Esophagus muscularis mucosa (tissue), 4 donors: ENCODE measurements around the gene PPP1R12C. TPM values are rescaled to one million over a fixed set of nuclear protein-coding genes. Genes with fewer than 3 reads are reported as not detected.

Experiments
- DNase-seq: peaks from one replicate; pipeline ENCODE4 v3.0.0-alpha.2; 2017; ENCODE audit errors: extremely low spot score
- H3K27ac ChIP-seq, 4 donors: fragments of 200-600 bp; sonication (generic); replicated peaks in 1 of 4; 1 replicate in 3 of 4; 2 replicates in 1 of 4; pipeline ENCODE4 v1.5.1; 2016 to 2019; ENCODE audit warnings: mild to moderate bottlenecking in 1 of 4
- H3K27me3 ChIP-seq, 4 donors: fragments of 200-600 bp; sonication (generic); one replicate each; pipeline versions ENCODE4 v1.5.1 to v1.6.0; 2016 to 2019
- H3K36me3 ChIP-seq, 4 donors: fragments of 200-600 bp; sonication (generic); one replicate each; pipeline ENCODE4 v1.5.1; 2016 to 2019
- H3K4me1 ChIP-seq, 4 donors: fragments of 200-600 bp; sonication (generic); one replicate each; pipeline ENCODE4 v1.5.1; 2016 to 2019
- H3K4me3 ChIP-seq, 4 donors: fragments of 200-600 bp; sonication (generic); 1 replicate in 2 of 4; 2 replicates in 2 of 4; pipeline ENCODE4 v1.5.1; 2016 to 2019; ENCODE audit warnings: mild to moderate bottlenecking in 4 of 4, moderate library complexity in 1 of 4
- H3K9me3 ChIP-seq, 4 donors: fragments of 200-600 bp; sonication (generic); 1 replicate in 3 of 4; 2 replicates in 1 of 4; pipeline ENCODE4 v1.5.1; 2016 to 2019
- CTCF ChIP-seq, 3 experiments: fragments of 200-600 bp in 2 of 3; fragments of 450-650 bp in 1 of 3; sonication (generic) in 2 of 3; IDR thresholded peaks; one replicate each; pipeline ENCODE4 v1.5.1; 2017 to 2019; ENCODE audit warnings: antibody characterized with exemption in 3 of 3, mild to moderate bottlenecking in 2 of 3, moderate library complexity in 1 of 3
- EP300 ChIP-seq: sonication (generic); formaldehyde crosslinking; IDR thresholded peaks from one replicate; pipeline ENCODE4 v1.6.1; 2017; ENCODE audit warnings: antibody characterized with exemption
- POLR2A ChIP-seq: fragments of 450-650 bp; IDR thresholded peaks from one replicate; pipeline ENCODE4 v1.6.1; 2017; ENCODE audit warnings: antibody characterized with exemption, moderate library complexity, mild to moderate bottlenecking, low read depth
- POLR2AphosphoS5 ChIP-seq, 2 donors: sonication (generic); formaldehyde crosslinking; IDR thresholded peaks; one replicate each; pipeline ENCODE4 v1.6.1; 2017; ENCODE audit warnings: antibody characterized with exemption in 2 of 2
- WGBS: methylation state at CpG from one replicate; pipeline ENCODE4 v1.1.5; 2018; 5-methylcytosine and 5-hydroxymethylcytosine counted together
- intact Hi-C: fragments of 100-400 bp; cut with DNase I; formaldehyde crosslinking; loops from one replicate; pipeline ENCODE4 v1.15.1; 2023
- total RNA-seq, 4 donors: library from RNA; depleted of rRNA; stranded (reverse); fragments of >200 nt; gene quantifications; one replicate each; pipeline versions ENCODE4 v1.1.0 to v1.2.1, GENCODE V29; 2016

The PPP1R12C gene
- total RNA-seq, 4 donors from 2014 or later = 257 to 451 (median 351) TPM

GRCh38 chr19:55081770-55082019 lies 35.7 kb downstream of the PPP1R12C start:
- intact Hi-C loops = no loop called here
- peak overlapping the region; percentile 39 to 57 (median 46) for H3K4me3 ChIP-seq
- peaks cover 18 to 95% (median 60%) of the 10 kb centered on the region in 4 donors for H3K27me3 ChIP-seq
- TF ChIP-seq EP300 = no peak
- TF ChIP-seq CTCF (IDR thresholded peaks at IDR 0.05) = no peak
- no peak for TF ChIP-seq POLR2A
- TF ChIP-seq POLR2AphosphoS5 (IDR thresholded peaks at IDR 0.05) = no peak
- no peaks in the 10 kb centered on the region for H3K9me3 ChIP-seq
- peaks cover 29 to 45% (median 38%) of the 10 kb centered on the region in 4 donors for H3K4me1 ChIP-seq
- H3K27ac ChIP-seq = no peak overlapping the region
- no peaks in the 10 kb centered on the region for H3K36me3 ChIP-seq
- no peak for DNase-seq
- 3% methylated on average over 19 of the region's 22 CpGs for WGBS

GRCh38 chr19:55080968-55081769 lies 36.3 kb downstream of the PPP1R12C start:
- TF ChIP-seq POLR2A = no peak
- TF ChIP-seq EP300 = no peak
- TF ChIP-seq CTCF (IDR thresholded peaks at IDR 0.05) = no peak
- TF ChIP-seq POLR2AphosphoS5 (IDR thresholded peaks at IDR 0.05) = no peak
- peaks cover 18 to 95% (median 59%) of the 10 kb centered on the region in 4 donors for H3K27me3 ChIP-seq
- H3K4me1 ChIP-seq = peaks cover 24 to 40% (median 33%) of the 10 kb centered on the region in 4 donors
- DNase-seq = no peak
- intact Hi-C loops = no loop called here
- WGBS = 3% methylated on average over 26 of the region's 60 CpGs
- H3K36me3 ChIP-seq = no peaks in the 10 kb centered on the region
- H3K27ac ChIP-seq = no peak overlapping the region
- no peaks in the 10 kb centered on the region for H3K9me3 ChIP-seq
- H3K4me3 ChIP-seq = peak overlapping the region; percentile 39 to 57 (median 46)

GRCh38 chr19:55080121-55080967 lies 37.1 kb downstream of the PPP1R12C start:
- Histone ChIP-seq H3K27ac (no peak overlapping the region), H3K36me3 (no peaks in the 10 kb centered on the region), H3K27me3 (peaks cover 18 to 94% (median 56%) of the 10 kb centered on the region in 4 donors), H3K4me3 (peak overlapping the region; percentile 39 to 57 (median 46)), H3K4me1 (peaks cover 23 to 37% (median 30%) of the 10 kb centered on the region in 4 donors), H3K9me3 (no peaks in the 10 kb centered on the region)
- intact Hi-C loops = no loop called here
- no peak for DNase-seq
- WGBS = 2% methylated on average over 29 of the region's 55 CpGs
- no peak for TF ChIP-seq EP300
- no peak for TF ChIP-seq CTCF (IDR thresholded peaks at IDR 0.05)
- TF ChIP-seq POLR2AphosphoS5 (IDR thresholded peaks at IDR 0.05) = no peak
- TF ChIP-seq POLR2A = no peak

GRCh38 chr19:55079400-55080038 lies 37.9 kb downstream of the PPP1R12C start:
- H3K27ac ChIP-seq = no peak overlapping the region
- TF ChIP-seq EP300 = no peak
- no peak for TF ChIP-seq POLR2AphosphoS5 (IDR thresholded peaks at IDR 0.05)
- no peak for TF ChIP-seq POLR2A
- TF ChIP-seq CTCF (IDR thresholded peaks at IDR 0.05) = no peak
- no peak overlapping the region for H3K4me3 ChIP-seq
- no peaks in the 10 kb centered on the region for H3K9me3 ChIP-seq
- WGBS = 65% methylated on average over 19 of the region's 19 CpGs
- no peaks in the 10 kb centered on the region for H3K36me3 ChIP-seq
- peaks cover 23 to 37% (median 30%) of the 10 kb centered on the region in 4 donors for H3K4me1 ChIP-seq
- intact Hi-C loops = no loop called here
- H3K27me3 ChIP-seq = peaks cover 18 to 93% (median 52%) of the 10 kb centered on the region in 4 donors
- DNase-seq = no peak
